ENCODE data around the gene PALM. TPM values are rescaled to one million over a fixed set of nuclear protein-coding genes. Genes with fewer than 3 reads are reported as not detected.

PALM gene
- total and polyA plus RNA-seq, 9 of the 15 experiments (the other 6 are each of a cell fraction or from before 2014, with no cell fraction given): 0.04 to 6.6 (median 1.7) TPM

- intact Hi-C loops (cut with micrococcal nuclease): no loop called here
- POLR2A ChIA-PET: interaction anchor here (0.8 kb wide), 1 partner anchor 13 kb away, joined by 3 read pairs; no protein-coding TSS in a partner anchor
These were observed 19.7 kb upstream of the PALM start for GRCh38 chr19:688992-689391.

More at GRCh38 chr19:688992-689391, 19.7 kb upstream of the PALM start:
- H3K4me2 ChIP-seq (ENCODE audit: insufficient read depth, low read length): no peak overlapping the region
- no peak overlapping the region for H3K27ac ChIP-seq (ENCODE audit: extremely low read depth, low read depth, low read length)
- in situ Hi-C loops (cut with MboI): no loop called here
- no peaks in the 10 kb centered on the region for H3K9me3 ChIP-seq (replicated peaks; ENCODE audit: control insufficient read depth, insufficient read depth, low read depth, low read length)
- no peak for DNase-seq (ENCODE audit: extremely low read depth in 1 of 4, low spot score in 3 of 4)
- H3K9me1 ChIP-seq (ENCODE audit: control insufficient read depth, insufficient read depth, low read length): no peaks in the 10 kb centered on the region
- peaks cover 0 to 33% of the 10 kb centered on the region in 2 experiments; a peak in 2 of 5 replicates for H3K4me1 ChIP-seq (replicated peaks in 1 of 2; ENCODE audit: control insufficient read depth in 2 of 2, insufficient read depth in 2 of 2, low read length in 2 of 2)
- TF ChIP-seq ZNF134 (CRISPR knock-in tag; conservative IDR thresholded peaks at IDR 0.05) (peak; percentile 73), DIDO1 (tag; IDR thresholded peaks at IDR 0.05; ENCODE audit: low read depth) (no peak), STAT6 (CRISPR knock-in tag; IDR thresholded peaks at IDR 0.05) (no peak), ARID3B (CRISPR knock-in tag; IDR thresholded peaks at IDR 0.05; ENCODE audit: borderline replicate concordance) (no peak), MYBL2 (IDR thresholded peaks at IDR 0.05; ENCODE audit: low read depth) (no peak), MYBL2 (CRISPR knock-in tag; IDR thresholded peaks at IDR 0.05; ENCODE audit: borderline replicate concordance) (no peak), SMARCA4 (IDR thresholded peaks at IDR 0.05) (no peak)
- no peaks in the 10 kb centered on the region for H3K79me2 ChIP-seq (ENCODE audit: control insufficient read depth, insufficient read depth, low read length)
- no peaks in the 10 kb centered on the region for H3K27me3 ChIP-seq (ENCODE audit: control insufficient read depth in 2 of 2, insufficient read depth in 2 of 2, low read length in 2 of 2)
- 60% methylated on average over 17 of the region's 17 CpGs for WGBS (ENCODE audit: insufficient coverage, low coverage, missing lambda C conversion rate)
- H3K36me3 ChIP-seq (ENCODE audit: control insufficient read depth, insufficient read depth, low read length): no peaks in the 10 kb centered on the region
- no peak for FAIRE-seq
- no peak overlapping the region for H3K9ac ChIP-seq (ENCODE audit: insufficient read depth in 1 of 2, low read depth in 2 of 2, low read length in 2 of 2)
- no TSS peak for BruUV-seq (replicated peaks)
- H4K20me1 ChIP-seq (replicated peaks; ENCODE audit: control insufficient read depth, insufficient read depth, low read length): no peaks in the 10 kb centered on the region
- CTCF ChIA-PET (ENCODE audit: low intra/inter-chr PET ratio): no interaction called here
- no peak overlapping the region for H2AFZ ChIP-seq (ENCODE audit: low read depth, low read length)
- no peak for ATAC-seq
- no peak overlapping the region for H3K4me3 ChIP-seq

Measured in K562 (cell line).